ENCODE results near the gene LDLRAD3. TPM values are rescaled to one million over a fixed set of nuclear protein-coding genes. Genes with fewer than 3 reads are reported as not detected.

Gene LDLRAD3
- polyA plus RNA-seq, 1 donor: 20.4 TPM

DNA sequence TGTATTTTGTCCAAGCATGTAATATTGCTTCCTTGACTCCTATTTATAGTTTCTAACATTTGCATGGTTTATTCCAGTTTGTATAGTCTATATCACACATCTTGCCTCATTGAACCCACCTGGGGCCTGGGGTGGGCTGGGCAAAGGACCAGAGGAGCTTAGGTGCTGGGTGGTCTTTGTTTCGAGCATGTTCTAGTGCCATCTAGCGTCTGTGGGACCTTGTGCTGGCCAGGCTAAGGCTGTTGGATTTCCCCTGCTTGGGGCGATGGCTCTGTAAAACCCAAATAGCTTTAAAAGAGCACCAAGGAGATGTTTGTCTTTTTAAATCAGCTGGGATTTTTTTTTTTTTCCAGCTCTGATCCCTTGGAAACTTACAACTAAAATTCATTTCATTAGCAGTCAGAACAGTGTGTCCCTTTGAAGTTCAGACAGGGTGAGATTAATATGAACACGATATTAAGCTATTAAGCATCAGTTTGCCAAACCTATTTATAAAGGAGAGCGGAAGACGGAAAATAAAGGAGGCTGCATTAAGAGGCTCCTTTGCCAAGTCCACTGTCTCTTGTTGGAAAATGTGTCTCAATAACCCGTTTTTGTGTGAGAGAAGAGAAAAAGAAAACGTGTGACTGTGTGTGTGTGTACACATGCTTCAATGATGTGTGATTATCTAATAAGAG lies 188.0 kb downstream of the LDLRAD3 start:
- DNase-seq (ENCODE audit: low read depth): no peak

DNA sequence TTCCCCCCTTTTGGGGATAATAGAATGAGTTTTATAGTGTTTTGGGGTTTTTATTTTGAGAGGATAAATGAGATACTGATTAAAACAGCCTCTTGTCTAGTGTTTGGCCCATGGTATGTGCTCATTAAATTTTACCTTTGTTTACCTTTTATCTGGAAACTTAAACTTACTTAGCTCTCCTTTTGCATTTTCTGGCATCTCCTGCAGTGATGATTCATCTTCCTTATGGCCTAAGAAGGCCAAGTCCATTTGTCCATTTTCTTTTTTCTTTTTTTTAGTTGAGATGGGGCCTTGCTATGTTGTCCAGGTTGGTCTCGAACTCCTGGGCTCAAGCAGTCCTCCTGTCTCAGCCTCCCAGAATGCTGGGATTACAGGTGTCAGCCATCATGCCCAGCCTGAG lies 189.1 kb downstream of the LDLRAD3 start:
- DNase-seq (ENCODE audit: low read depth): no peak

DNA sequence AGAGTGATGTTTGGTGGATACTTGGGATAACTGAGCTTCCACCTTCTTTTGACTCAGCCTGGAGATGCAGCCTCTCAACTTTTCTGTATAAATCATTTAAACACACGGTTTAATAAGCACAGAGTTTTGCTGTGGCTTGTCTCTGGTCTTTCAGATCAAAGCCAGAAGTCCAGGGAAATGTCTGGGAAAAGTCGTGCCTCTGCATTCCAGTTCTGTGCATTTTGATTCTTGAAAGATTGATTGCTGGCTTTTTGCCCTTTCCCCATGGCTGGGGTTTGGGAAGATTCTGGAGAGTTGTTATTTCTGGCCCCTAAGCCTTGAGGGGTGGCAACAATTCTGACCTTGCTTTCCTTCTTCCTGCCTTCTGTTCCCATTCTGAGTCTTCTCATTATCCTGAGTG lies 191.2 kb downstream of the LDLRAD3 start:
- no peak for DNase-seq (ENCODE audit: low read depth)

- no peak for DNase-seq (ENCODE audit: low read depth)
These were observed 195.9 kb downstream of the LDLRAD3 start for GRCh38 chr11:36139767-36140166.

- DNase-seq (ENCODE audit: low read depth): no peak
These were observed 197.5 kb downstream of the LDLRAD3 start for GRCh38 chr11:36141196-36141953.

DNA sequence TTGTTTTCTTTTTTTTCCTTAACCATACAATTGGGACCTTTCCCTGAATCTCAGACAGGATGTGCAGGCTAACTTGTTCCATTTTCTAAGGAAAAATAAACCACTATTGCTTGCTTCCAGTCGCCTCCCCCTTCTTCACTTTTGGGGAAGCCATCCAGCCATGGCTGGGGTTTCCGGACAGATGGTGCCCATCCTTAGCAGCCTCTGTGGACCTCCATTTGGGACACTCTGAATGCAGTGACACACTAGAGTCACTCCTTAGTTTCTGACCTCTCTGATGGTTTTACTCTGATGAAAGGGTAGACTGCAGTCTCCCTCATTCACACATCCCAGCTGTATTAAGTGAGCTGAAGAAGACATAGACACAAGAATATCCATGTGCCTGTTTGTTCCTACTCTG lies 198.1 kb downstream of the LDLRAD3 start:
- no peak for DNase-seq (ENCODE audit: low read depth)

DNA sequence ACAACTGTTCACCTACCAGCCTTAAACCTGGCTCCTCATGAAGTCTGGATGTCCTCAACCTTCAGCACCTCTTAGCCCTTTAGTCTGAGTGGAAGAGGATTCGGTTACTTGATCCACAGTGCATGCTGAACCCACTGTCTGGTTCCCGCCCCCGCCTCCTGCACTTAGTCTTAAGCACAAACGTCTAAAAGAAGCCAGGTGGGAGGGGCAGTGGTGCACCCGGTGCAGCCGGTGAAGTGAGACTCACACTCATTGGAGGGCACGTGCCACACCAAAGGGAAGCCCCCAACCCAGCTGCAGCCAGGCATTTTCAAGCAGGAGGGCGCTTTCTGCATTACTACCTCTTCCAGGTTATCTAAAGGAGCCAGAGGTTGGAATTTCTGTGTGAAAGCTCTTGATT lies 198.6 kb downstream of the LDLRAD3 start:
- DNase-seq (ENCODE audit: low read depth): no peak

- no peak for DNase-seq (ENCODE audit: low read depth)
These were observed 199.0 kb downstream of the LDLRAD3 start for GRCh38 chr11:36142879-36143278.

- no peak for DNase-seq (ENCODE audit: low read depth)
These were observed 202.6 kb downstream of the LDLRAD3 start for GRCh38 chr11:36146437-36146836.

DNA sequence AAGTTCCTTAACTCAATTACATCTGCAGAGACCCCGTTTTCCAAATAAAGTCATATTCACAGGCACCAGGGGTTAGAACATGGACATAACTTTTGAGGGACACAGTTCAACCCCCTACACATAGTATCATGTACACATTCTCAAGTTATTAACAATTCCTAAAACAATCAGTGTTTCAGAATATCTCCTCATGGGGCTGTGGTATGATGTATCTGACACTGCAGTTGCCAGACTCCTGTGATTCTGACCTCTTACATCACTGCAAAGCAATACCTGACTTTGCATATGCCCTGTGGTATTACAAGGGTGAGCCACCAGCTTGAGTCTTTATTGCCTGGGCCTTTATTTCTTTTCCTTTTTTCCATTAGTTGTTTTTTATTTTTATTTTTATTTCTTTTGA lies 203.6 kb downstream of the LDLRAD3 start:
- no peak for DNase-seq (ENCODE audit: low read depth)

GRCh38 chr11:36148701-36149100 lies 204.8 kb downstream of the LDLRAD3 start:
- no peak for DNase-seq (ENCODE audit: low read depth)

DNA sequence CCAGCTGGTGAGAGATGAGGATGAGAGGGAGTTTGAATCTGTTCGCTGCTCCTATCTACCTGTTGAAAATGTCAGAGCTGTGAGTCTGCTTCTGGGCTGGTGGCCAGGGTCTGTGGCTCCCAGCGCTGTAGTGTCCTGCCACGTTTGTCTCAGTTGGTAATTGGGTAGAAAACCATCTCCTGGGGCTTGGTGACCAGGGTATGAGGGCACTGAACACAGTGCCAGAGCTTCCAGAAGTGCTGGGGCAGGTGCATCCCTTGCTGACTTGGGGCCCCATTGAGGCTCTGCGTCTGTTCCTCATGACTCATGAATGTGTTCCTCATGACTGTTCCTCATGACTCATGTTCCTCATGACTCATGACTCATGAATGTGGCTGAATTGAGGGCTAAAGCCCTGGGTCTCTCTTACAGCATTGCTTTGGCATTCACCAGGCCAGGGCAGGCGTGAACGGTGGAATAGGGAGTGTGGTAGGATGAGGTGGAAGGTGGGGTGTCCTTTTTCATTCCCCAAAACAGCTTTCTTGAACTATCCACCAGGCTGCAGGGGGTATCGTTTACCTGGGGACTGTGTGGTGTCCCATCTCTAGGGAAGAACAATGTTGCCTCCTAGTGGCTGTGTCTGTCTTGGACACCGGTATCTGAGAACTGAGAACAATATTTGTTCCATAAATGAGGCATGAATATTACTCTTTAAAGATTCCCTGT lies 205.8 kb downstream of the LDLRAD3 start:
- no peak for DNase-seq (ENCODE audit: low read depth)

GRCh38 chr11:36150986-36151385 lies 207.1 kb downstream of the LDLRAD3 start:
- no peak for DNase-seq (ENCODE audit: low read depth)

- DNase-seq (ENCODE audit: low read depth): no peak
These were observed 208.2 kb downstream of the LDLRAD3 start for GRCh38 chr11:36151933-36152580.

GRCh38 chr11:36153551-36153950 lies 209.7 kb downstream of the LDLRAD3 start:
- DNase-seq (ENCODE audit: low read depth): no peak

- DNase-seq (ENCODE audit: low read depth): no peak
These were observed 211.3 kb downstream of the LDLRAD3 start for GRCh38 chr11:36155124-36155561.

DNA sequence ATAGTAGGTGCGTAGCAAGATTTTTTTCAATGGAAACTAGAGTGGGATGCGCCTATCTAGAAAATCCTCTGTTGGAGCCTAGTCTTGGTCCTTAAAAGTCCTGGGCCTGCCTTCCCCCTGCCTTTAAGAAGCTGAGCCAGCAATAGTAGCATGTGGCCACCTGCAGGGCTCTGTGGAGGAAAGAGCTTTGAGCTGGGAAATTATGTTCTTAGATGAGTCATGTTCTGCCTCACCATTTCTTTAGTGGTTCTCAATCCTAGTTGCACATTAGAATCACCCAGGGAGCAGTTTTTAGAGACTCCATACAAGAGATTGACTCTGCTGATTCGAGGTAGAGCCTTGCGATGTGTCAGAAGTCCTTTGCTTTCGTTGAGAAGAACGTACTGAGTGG lies 211.9 kb downstream of the LDLRAD3 start:
- no peak for DNase-seq (ENCODE audit: low read depth)

DNA sequence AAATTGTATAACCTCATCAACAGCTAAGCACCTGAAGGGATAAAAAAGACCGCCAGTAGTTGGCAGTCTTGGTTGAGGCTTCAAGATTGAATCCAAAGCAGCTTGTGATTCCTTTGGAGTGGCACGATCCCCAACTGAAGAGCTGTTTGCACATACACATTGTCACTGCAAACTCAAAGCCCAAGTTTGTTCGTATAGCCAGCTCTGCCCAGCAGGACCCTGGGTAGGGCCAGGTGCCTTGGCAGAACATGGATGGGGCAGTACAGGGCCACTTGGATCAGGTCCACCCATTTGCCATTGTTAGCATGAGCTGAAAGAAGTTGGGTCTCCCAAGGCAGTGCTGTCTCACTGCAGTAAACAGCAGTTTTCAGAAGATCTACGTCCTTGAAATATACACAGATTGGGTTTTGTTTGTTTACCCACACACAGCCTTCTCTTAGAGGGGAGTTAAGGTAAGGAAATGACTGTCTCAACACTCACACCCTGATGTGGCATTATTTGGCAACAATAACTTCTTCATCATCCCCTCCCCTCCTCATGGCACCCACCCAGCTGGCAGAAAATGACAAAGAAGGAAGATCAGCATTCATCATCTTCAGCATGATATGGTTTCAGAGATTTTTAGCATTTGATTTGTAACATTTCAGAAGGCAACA lies 212.4 kb downstream of the LDLRAD3 start:
- no peak for DNase-seq (ENCODE audit: low read depth)

DNA sequence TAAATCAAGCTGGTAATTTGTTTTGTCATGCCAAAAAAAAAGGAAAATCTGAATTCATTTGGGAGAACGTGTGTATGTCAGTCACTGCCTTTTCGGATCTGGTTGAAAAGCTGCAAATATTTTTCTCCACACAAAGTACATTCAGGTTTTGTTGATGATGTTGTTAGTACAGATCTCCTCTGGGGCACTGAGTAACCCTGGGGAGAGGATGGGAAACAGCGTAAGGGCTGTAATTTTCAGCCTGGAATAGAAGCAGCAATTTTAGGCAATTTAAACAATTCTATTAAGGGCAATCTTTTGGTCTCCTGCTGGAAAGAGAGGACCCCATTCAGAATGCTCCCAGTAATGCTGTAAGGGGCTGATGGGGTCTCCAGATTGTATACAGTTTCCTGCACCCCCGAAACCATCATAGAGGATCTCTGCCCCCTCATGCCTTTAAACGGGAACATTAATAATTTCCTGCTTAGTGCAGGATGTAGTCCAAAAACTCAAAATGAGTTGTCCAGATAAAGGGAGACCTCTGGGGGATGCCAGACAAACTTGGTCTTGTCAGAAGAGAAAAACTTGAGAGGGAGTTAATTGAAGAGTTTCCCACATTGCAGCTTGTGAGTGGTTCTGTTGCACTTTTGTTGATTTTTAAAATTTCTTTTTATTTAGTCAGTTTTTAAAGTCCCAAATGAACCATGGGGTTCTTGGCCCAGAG lies 213.1 kb downstream of the LDLRAD3 start:
- DNase-seq (ENCODE audit: low read depth): no peak

- DNase-seq (ENCODE audit: low read depth): no peak
These were observed 216.2 kb downstream of the LDLRAD3 start for GRCh38 chr11:36160091-36160490.

DNA sequence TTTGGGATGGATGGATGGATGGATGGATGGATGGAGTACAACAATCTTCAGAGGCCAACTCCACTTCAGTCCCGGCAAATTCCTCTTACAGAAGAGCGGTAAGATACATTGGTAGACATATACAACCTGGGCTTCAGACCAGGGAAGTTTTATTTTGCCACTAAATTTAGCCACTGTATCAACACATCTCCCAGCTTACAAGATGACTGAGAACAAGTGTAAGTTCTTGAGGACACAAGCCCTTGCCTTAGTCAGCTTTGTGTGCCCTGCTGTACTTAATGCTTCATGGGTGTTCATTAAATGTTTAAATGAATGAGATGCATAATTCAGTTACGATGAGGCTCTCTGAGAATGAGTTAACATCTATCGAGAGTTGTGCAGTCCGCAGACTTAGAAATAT lies 217.7 kb downstream of the LDLRAD3 start:
- no peak for DNase-seq (ENCODE audit: low read depth)

Data from forelimb muscle (tissue), 1 donor.